Kidney tubule cell (primary cell): ENCODE data around the gene SLC19A1.

Experiments used
- DNase-seq: peaks from one replicate; pipeline ENCODE4 v3.0.0-alpha.2; 2018; ENCODE audit warnings: low spot score

The SLC19A1 gene

DNA sequence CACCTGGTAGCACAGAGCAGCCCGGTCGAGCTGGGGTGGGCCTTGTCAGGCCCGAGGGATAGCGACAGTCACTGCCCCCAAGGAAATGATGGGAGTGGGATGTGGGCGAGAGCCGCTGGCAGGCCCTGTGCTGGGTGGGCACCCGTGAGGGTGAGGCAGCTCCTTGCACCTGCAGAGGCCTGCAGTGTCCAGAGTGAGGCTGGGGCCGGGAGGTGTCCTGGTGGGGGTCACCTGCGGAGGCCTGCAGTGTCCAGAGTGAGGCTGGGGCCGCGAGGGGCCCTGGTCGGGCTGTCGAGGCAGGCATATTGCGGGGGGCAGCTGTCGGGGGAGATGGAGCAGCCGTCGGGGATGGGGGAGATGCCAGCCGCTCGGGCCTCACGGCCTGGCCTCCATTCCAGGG lies 49.5 kb downstream of the SLC19A1 start:
- DNase-seq, result no peak

DNA sequence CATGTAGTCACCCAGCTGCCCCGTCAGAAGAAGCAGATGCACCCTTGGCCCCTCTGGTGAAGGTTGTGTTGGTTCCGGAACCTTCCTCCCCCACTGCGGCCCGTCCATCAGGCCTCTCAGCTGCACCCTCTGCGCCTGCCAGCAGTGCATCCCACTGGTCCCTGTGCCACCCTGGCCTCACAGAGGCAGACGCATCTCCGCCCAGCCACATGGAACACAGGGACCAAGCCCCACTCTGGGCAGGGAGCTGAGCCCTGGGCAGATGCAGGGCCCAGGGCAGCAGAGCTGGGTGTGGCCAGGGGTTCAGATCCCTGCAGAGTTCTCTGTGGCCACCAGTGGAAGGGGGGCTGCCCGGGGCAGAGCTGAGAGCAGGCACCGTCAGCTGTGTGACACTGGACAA lies 50.6 kb downstream of the SLC19A1 start:
- no peak for DNase-seq

DNA sequence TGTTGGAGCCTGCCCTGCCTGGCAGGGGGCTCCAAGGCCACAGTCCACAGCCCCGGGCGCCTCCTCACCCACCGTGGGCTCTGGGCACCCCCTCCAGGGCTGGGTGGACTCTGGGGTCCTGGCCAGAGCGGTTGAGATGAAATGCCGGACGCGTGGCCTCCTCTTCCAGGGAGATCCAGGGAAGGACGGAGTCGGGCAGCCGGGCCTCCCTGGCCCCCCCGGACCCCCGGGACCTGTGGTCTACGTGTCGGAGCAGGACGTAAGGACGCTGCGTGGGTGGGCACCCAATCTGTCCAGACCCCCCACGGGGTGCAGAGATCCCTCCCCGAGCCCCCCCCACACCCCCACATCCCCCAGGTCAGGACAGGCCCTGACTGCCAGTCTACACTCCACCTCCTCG lies 51.2 kb downstream of the SLC19A1 start:
- DNase-seq, result no peak

DNA sequence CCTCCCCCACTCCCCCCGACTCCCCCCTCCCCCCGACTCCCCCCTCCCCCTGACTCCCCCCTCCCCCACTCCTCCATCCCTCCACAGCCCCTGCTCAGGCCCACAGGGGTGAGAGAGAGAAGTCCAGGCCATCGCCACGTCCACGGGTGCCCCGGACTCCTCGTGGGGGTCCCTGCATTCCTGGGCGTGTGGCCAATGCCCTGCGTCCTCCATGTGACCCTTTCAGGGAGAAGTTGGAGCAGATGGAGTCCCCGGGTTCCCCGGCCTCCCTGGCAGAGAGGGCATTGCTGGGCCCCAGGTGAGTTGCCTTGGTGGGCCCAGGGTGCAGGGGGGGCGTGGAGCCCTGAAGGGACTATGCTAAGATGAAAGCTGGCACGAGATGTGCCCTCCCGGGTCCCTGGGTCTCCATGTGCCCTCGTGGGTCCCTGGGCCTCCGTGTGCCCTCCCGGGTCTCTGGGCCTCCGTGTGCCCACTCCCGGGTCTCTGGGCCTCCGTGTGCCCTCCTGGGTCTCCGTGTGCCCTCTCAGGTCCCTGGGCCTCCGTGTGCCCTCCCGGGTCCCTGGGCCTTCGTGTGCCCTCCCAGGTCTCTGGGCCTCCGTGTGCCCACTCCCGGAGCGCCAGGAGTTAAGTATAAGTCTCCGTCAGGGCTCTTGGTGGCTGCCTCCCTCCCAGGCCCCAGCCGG lies 52.0 kb downstream of the SLC19A1 start:
- no peak for DNase-seq

DNA sequence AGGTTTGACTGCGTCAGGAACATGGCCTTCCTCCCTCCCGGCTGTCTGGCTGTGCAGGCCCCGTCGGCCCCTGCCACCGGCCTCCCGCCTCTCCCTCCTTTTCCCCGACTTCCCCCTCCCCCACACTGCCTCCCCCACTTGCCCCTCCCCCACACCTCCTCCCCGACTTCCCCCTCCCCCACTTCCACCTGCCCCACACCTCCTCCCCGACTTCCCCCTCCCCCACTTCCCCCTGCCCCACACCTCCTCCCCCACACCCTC lies 52.6 kb downstream of the SLC19A1 start:
- DNase-seq, result no peak

DNA sequence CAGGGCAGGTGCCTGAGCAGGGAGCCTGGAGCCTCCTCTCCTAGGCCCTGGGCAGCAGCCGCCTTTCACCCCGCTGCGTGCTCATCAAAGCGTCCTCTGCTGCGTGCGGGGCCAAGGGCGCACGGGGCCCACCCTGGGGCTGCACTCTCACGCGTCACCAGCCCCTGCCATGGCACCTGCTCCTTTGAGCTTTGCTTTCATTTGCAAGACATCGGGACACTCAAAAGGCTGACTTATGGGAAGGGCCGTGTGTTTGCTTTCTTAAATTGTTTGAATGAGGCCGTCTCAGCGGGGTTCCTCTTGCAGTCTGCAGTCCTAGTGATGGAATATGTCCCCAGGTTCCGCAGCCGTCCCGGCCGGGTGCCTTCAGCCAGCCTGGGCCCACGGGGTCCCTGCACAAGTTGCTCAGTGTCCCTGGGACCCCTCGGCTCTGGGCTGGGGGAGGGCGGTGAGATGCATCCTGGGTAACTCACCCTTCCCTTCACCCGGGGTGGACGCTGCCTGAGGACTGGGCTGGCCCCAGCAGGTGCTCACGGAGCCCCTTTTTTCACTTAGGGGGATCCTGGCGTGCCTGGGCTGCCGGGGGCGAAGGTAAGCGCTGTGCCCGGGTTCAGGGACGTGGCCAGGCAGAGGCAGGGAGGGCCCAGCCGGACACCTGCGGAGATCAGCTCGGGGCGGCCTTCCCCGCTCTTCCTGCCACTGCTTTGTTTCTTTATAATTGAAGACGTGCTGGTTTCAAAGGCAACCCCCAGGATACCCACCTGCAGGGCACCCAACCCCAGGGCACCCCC lies 53.1 kb downstream of the SLC19A1 start:
- DNase-seq, result no peak

DNA sequence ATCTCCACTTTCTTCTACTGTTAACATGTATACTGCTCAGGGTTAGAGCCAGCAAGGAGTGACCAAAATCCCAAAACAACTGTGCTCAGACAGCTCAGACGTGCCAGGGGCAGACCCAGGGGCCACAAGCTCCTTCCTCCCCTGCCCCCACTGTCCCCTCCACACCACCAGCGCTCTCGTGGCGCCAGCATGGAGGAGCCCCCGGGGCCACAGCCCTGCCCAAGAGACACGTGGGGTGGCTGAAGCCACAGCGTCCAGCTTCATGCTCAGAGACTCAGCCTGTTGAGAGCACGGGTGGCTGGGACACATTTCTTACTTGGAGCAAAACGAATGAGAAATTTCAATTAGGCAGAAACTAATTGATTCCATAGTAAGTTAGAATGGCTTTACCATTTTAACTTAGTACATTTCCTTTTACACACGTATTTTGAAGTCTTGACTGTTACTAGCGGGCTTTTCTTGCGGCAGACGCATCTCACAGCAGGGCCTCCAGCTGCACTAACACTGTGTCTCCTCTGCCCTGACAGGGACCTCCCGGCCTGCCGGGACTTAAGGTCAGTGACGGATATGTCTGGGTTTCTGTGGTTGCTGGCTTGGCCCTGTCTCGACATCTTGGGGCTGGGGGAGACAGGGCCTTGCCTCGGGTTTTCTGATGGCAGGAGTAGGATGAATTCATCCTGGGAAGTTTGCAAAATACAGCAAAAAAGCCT lies 54.2 kb downstream of the SLC19A1 start:
- DNase-seq, result no peak

DNA sequence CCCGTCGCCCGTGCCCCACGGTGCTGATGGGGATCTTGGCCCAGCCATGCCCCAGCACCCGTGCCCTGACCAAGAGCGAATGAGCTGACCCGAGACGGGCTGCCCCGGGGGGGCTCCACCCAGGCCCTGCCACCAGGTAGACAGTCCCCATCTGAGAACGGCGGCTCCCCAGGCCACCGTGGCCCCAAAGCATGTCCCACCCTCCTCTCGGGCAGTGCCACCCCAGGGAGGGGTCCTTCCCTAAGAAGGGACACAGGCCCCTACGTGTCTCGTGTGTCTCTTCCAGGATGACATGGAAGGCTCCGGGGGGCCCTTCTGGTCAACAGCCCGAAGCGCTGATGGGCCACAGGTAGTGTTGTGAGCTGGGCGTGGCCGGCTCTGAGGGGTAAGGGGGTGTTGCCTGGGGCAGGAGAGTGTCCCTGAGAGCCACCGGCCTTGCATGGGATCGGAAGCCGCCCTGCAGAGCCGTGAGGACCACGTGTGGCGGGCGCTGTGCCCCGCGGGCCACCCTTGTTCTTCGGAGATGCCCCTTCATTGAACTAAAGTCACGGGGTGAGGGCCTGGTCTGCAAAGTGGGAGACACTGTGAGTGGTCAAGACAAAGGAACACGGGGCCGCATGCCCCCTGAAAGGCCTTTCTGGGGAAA lies 55.0 kb downstream of the SLC19A1 start:
- no peak for DNase-seq

DNA sequence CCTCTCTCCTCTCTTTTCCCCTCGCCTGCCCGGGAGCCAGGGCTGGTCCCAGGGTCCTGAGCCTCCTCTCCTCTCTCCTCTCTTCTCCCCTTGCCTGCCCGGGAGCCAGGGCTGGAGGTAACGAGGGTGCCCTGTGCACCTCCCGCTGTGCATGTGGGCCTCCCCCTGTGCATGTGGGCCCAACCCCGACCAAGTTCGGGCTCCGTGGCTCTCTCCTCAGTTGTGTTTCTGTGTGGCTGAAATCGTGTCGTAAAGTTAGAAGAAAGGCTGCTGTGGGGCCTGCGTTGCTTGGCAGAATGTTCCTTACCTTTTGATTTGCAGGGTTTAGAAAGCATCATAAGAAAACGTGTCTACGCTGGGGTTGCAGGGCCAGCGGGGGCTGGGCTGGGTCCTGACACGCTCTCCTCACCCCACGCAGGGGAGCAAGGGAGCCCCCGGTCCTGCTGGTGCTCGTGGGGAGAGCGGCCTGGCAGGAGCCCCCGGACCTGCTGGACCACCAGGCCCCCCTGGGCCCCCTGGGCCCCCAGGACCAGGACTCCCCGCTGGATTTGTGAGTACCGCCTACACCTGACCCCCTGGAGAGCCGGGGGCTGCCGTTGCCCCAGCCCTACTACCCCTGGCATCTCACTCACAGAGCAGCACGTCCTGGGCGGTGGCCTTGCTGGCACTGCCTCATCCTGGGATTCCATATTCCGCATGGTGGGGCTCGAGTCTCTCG lies 55.6 kb downstream of the SLC19A1 start:
- DNase-seq, result no peak

DNA sequence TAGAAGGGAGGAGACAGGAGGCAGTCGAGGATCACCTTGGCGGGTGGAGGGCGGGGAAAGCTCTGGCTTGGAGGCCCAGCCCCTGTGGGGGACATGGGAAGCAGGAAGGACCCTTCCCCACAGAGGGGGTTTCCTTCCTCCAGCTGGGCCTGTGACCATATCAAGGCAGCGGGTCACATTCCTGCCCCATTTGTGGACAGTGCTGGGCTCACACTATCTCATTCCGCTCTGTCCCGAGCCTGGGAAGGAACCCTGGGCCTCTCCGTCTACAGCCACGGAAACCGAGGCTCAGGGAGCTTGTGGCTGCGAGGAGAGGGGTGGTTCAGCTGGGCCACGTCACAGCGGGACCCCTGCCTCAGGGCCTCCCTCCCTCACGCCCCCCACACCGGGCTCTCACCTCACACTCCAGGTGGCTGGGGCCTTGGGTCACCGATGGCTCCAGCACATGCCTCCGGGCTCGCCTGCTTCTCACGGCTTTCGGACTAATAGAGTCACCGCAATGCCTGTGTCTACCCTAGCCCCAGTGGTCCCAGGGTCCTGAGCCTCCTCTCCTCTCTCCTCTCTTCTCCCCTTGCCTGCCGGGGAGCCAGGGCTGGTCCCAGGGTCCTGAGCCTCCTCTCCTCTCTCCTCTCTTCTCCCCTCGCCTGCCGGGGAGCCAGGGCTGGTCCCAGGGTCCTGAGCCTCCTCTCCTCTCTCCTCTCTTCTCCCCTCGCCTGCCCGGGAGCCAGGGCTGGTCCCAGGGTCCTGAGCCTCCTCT lies 56.4 kb downstream of the SLC19A1 start:
- no peak for DNase-seq

DNA sequence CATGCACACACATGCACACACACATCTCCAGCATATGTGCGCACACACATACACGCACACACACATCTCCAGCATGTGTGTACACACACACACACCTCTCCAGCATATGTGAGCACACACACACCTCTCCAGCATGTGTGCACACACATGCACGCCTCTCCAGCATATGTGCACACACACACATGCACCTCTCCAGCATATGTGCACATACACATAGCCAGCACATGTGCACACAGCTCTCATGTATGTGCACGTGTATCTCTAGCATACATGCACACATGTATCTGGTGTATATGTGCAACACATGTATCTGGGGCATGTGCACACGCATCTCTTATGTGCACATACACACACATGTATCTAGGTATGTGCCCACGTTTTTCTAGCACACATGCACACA lies 57.9 kb downstream of the SLC19A1 start:
- DNase-seq, result no peak

DNA sequence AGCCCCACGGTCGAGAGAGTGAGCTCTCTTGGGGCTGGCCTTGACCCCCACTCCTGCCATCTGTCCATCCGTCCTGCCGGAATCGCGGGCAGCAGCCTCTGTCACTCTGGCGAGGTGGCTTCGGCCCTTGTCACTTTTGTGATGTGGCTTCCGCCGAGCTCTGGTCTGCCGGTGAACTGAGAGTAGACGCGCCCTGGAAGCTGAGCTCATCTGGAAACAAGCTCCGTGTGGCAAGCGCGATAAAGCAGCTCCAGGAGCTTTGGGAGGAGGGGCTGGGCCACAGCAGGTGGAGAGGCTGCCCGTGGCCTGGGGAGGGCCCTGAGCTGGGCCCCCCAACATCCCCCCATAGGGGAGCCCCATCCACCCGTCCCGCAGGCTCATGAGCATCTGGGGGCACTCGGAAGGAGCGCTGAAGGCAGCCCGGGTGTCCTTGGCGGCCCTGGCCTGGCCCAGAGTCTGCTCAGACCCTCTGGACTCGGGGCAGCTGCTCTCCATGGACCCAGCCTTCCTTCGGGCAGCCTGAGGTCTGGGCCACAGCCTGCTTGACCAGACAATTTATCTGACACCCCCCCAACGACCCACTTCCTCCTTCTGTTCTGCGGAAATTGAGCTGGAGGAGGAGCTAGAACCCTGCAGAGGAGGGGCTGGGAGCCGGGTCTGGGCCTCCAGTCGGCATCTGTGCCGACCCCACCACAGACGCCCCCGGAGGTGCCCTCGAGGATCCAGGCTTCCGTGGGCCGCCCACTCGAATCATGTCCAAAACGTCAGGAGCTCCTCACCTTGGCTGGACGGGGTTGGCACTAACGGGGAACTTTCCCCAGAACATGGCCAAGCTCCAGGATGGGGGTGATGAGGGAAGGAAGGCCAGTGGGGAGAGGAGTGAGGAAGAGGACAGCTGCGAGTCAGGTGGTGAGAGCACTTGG lies 59.1 kb downstream of the SLC19A1 start:
- no peak for DNase-seq

DNA sequence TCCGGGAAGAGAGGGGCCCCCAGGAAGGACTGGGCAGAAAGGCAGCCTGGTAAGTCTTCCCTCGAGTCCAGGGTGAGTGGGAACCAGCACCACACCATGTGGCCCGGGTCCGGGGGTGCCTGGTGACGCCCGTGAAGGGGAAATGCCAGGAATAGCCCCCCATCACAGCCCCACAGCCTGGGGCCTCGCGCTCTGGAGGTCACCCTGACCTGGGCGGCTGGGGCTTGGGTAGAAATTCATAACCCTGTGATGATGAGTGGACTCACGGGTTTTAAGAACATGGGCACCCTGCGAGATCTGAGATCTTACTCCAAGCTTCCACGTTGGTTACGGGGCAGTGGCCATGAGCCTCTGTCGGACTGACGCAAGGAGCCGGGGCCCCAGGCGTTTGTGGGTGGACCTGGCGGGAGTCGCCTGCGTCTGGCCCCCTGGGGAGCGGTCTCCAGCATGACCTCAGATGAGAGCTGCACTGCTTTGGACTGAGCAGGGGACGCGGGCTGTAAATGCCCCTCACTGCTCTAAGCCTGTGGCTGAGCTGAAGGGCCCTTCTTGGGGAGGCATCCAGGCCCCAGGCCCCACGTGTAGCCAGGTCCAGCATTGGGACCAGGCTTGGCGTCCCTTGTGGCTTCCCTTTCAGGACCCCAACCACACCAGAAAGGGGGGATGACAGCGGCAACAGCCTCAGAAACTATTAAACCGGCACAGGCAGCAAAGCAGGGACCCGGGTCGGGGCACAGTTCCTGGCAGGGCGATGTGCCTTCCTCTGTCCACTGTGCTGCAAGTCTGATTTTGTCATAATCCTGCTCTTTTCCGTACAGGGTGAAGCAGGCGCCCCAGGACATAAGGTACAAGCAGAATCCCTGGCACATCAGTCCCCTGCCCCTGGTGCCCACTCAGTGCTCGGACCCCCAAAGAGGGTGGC lies 60.0 kb downstream of the SLC19A1 start:
- no peak for DNase-seq

DNA sequence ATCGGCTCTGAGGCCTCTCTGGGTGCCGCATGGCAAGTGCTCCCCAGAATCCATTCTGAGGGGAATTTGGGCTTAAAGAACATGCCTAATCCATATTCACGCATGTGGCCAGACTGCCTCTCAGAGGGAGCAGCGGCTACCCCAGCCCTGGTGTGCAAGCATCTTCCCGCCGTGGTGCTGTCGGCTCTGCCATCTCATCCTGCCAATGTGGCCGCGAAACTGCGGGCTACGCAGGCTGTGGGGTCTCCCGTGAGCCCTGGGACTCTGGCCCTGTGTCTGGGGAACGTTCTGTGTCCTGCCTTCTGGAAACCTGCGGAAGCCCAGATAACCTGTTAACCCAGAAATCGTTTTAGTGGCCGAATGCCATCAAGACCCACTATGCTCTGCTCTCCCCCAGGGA lies 60.7 kb downstream of the SLC19A1 start:
- no peak for DNase-seq

DNA sequence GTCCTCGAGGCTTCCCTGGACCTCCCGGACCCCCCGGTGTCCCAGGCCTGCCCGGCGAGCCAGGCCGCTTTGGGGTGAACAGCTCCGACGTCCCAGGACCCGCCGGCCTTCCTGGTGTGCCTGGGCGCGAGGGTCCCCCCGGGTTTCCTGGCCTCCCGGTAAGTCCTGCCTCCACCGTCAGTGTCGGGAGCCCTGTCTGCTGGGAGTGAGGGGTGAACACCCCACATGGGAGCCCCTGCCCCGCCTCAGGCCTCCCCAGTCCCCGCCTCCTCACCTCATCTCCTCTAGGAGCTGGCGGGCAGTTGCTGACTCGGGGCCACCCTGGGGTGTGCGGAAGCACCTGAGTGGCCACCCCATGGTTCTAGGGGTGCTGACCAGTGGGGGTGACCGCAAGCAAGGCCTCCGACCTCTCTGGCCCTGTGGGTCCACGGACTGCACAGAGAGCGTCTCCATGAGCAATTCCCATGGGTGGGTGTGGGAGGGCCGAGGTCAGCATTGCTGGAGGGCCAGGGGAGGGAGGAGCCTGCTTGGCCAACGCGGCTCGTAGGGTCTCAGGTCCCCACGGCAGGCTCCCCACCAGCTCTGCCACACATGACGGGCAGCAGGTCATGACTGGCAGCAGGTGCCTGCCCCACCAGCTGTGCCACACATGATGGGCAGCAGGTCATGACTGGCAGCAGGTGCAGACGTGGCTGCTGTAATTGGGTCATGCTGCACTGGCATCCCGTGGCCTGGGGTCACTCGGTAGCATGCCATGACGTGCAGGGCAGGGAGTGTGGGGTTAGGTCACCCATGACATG lies 61.3 kb downstream of the SLC19A1 start:
- no peak for DNase-seq

DNA sequence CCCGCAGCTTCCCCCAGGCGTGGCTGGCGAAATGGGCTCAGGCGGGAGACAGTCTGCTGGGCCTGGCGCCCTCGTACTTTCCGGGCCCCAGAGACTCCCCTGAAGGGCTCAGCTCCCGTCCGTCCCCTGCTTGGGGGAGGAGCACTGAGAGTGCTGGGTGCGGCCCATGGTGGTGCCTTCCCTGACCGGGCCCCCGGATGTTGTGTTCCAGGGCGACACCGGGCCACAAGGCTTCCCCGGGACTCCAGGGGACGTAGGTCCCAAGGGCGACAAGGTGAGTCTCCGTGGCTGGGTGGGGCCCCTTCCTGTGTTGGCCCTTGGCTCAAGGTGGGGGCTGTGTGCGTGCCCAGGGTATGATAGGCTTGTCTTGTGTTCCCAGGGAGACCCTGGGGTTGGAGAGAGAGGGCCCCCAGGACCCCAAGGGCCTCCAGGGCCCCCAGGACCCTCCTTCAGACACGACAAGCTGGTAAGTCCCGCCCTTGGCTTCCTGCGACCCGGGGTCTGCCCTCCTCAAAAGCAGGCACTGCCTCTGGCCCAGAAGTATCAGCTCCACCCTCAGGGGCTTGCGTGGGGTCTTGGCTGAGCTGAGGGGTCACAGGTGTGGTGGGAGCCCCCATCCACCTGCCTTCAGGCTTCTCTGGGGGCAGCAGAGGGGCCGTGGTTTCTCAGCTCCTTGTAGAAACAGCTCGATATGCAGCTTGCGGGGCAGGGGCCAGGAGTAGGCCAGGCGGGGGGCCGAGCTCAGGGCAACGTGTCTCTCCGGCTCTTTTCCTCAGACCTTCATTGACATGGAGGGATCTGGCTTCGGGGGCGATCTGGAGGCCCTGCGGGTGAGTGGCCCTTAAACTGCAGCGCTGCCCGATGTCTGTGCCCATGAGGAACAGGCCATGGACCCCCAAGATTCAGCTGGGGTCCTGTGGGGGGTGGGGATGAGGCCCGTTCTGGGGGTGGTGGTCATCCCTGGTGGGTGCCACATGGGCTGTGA lies 62.3 kb downstream of the SLC19A1 start:
- DNase-seq, result no peak
